ENCODE measurements around the gene TMEM181. TPM values are rescaled to one million over a fixed set of nuclear protein-coding genes. Genes with fewer than 3 reads are reported as not detected.

The TMEM181 gene
- total and polyA plus RNA-seq, 2 of the 13 experiments (the other 11 are each of a cell fraction or from before 2014, with no cell fraction given) = 59.1 to 108 TPM

- TF ChIP-seq MLXIP (CRISPR knock-in tag; IDR thresholded peaks at IDR 0.05; ENCODE audit: borderline replicate concordance) (no peak; the same call in 1 of the 2 replicates), KDM4B (CRISPR knock-in tag; IDR thresholded peaks at IDR 0.05) (no peak), KLF13 (CRISPR knock-in tag; IDR thresholded peaks at IDR 0.05) (no peak), TFAP4 (IDR thresholded peaks at IDR 0.05; ENCODE audit: borderline replicate concordance, low read depth) (peak; percentile 43; the same call in 1 of the 2 replicates), ZNF441 (CRISPR knock-in tag; IDR thresholded peaks at IDR 0.05; ENCODE audit: borderline replicate concordance) (peak; percentile 68; the same call in 1 of the 2 replicates), ZNF800 (CRISPR knock-in tag; IDR thresholded peaks at IDR 0.05) (peak; percentile 40; the same call in 1 of the 2 replicates), ZFP91 (CRISPR knock-in tag; IDR thresholded peaks at IDR 0.05; ENCODE audit: borderline replicate concordance) (peak; percentile 2; the same call in 1 of the 2 replicates), STAT5B (CRISPR knock-in tag; IDR thresholded peaks at IDR 0.05) (no peak), SNRNP70 (IDR thresholded peaks at IDR 0.05; ENCODE audit: low read depth, low read length) (no peak), ONECUT2 (CRISPR knock-in tag; IDR thresholded peaks at IDR 0.05) (no peak), PCBP1 (IDR thresholded peaks at IDR 0.05; ENCODE audit: borderline replicate concordance, low read depth, low read length) (no peak), ZNF124 (CRISPR knock-in tag; IDR thresholded peaks at IDR 0.05) (peak; percentile 36; the same call in 1 of the 2 replicates), PTBP1 (IDR thresholded peaks at IDR 0.05; ENCODE audit: low read depth, low read length, poor library complexity, severe bottlenecking) (no peak), ARID3A (IDR thresholded peaks at IDR 0.05; ENCODE audit: low read depth, low read length) (no peak), IRF2 (CRISPR knock-in tag; IDR thresholded peaks at IDR 0.05) (peak; percentile 15; the same call in 1 of the 2 replicates), ZFP82 (CRISPR knock-in tag; IDR thresholded peaks at IDR 0.05; ENCODE audit: borderline replicate concordance) (peak; percentile 44; the same call in 1 of the 2 replicates), AHR (CRISPR knock-in tag; IDR thresholded peaks at IDR 0.05) (0 out of 2 replicates have a peak, but pooled peaks have one; percentile 7), ZBTB3 (CRISPR knock-in tag; IDR thresholded peaks at IDR 0.05; ENCODE audit: borderline replicate concordance, low read depth) (no peak)
Measured at GRCh38 chr6:158536891-158537798, 22.7 kb upstream of the TMEM181 start (continued).

All from HepG2 (cell line).